Neural cell (in vitro differentiated cells): ENCODE data around the gene TFPI. TPM values are rescaled to one million over a fixed set of nuclear protein-coding genes. Genes with fewer than 3 reads are reported as not detected.

Experiments
- H2AFZ ChIP-seq: fragments of 200-600, 300-800 bp; sonication (generic), shearing (Covaris generic); 2 replicates; pipeline ENCODE4 v1.6.0; 2014; ENCODE audit warnings: low read depth, mild to moderate bottlenecking, antibody characterized with exemption, low read length, moderate library complexity
- H3F3A ChIP-seq: fragments of 200-600 bp; shearing (Covaris generic); 2 replicates; pipeline ENCODE4 v1.6.1; 2016; ENCODE audit warnings: mild to moderate bottlenecking, moderate library complexity, mixed read lengths, antibody characterized with exemption, low read length; ENCODE audit not compliant: insufficient read depth, poor library complexity, severe bottlenecking
- H3K27ac ChIP-seq: fragments of 200-600, 300-800 bp; sonication (generic), shearing (Covaris generic); 2 replicates; pipeline ENCODE4 v1.5.1; 2014; ENCODE audit warnings: mild to moderate bottlenecking, low read length, moderate library complexity
- H3K27me3 ChIP-seq: fragments of 300-800, 200-600 bp; sonication (generic), shearing (Covaris generic); 2 replicates; pipeline ENCODE4 v1.6.0; 2014; ENCODE audit warnings: mild to moderate bottlenecking, low read depth, low read length, moderate library complexity; ENCODE audit not compliant: insufficient read depth
- H3K36me3 ChIP-seq: fragments of 300-800, 200-600 bp; sonication (generic), shearing (Covaris generic); 2 replicates; pipeline ENCODE4 v1.5.1; 2014; ENCODE audit warnings: mild to moderate bottlenecking, antibody characterized with exemption, low read length, moderate library complexity; ENCODE audit not compliant: insufficient read depth
- H3K4me2 ChIP-seq: fragments of 300-800, 200-600 bp; sonication (generic), shearing (Covaris generic); 2 replicates; pipeline ENCODE4 v1.6.0; 2014; ENCODE audit warnings: mild to moderate bottlenecking, low read length
- H3K4me3 ChIP-seq: fragments of 300-800, 200-600 bp; sonication (generic), shearing (Covaris generic); 2 replicates; pipeline ENCODE4 v1.5.1; 2014; ENCODE audit warnings: mild to moderate bottlenecking, low read length, moderate library complexity
- H3K79me2 ChIP-seq: fragments of 200-600 bp; shearing (Covaris generic); replicated peaks from 2 replicates; pipeline ENCODE4 v1.6.0; 2014; ENCODE audit warnings: mild to moderate bottlenecking, low read length, moderate library complexity; ENCODE audit not compliant: insufficient read depth
- H3K9ac ChIP-seq: fragments of 300-800, 200-600 bp; sonication (generic), shearing (Covaris generic); 2 replicates; pipeline ENCODE4 v1.6.1; 2016; ENCODE audit warnings: mild to moderate bottlenecking, low read length, mixed read lengths
- H3K9me2 ChIP-seq: fragments of 200-600 bp; shearing (Covaris generic); 2 replicates; pipeline ENCODE4 v1.6.1; 2016; ENCODE audit warnings: mild to moderate bottlenecking, low read length, mixed read lengths; ENCODE audit not compliant: insufficient read depth
- H3K9me3 ChIP-seq: fragments of 200-600, 300-800 bp; sonication (generic), shearing (Covaris generic); 2 replicates; pipeline ENCODE4 v1.6.1; 2016; ENCODE audit warnings: mild to moderate bottlenecking, mixed run types, low read length, moderate library complexity, mixed read lengths
- H4K20me1 ChIP-seq: fragments of 200-600 bp; shearing (Covaris generic); 2 replicates; pipeline ENCODE4 v1.6.1; 2016; ENCODE audit warnings: mild to moderate bottlenecking, mixed run types; ENCODE audit not compliant: insufficient read depth
- CTCF ChIP-seq: fragments of 450-650 bp; IDR thresholded peaks from 2 replicates; pipeline ENCODE4 v1.5.1; 2014; ENCODE audit warnings: antibody characterized with exemption, mild to moderate bottlenecking, moderate library complexity; ENCODE audit not compliant: poor library complexity, severe bottlenecking
- EP300 ChIP-seq: fragments of 450-650 bp; conservative IDR thresholded peaks from 2 replicates; pipeline ENCODE4 v1.6.1; 2014; ENCODE audit warnings: antibody characterized with exemption, mild to moderate bottlenecking, moderate library complexity; ENCODE audit not compliant: poor library complexity, severe bottlenecking
- EZH2 ChIP-seq: fragments of 200-600, 300-800 bp; shearing (Covaris generic), sonication (generic); IDR thresholded peaks from 2 replicates; pipeline ENCODE4 v1.6.1; 2014; ENCODE audit warnings: antibody characterized with exemption, low read length, borderline replicate concordance, mild to moderate bottlenecking; ENCODE audit not compliant: insufficient read depth, poor library complexity, severe bottlenecking
- MXI1 ChIP-seq: fragments of 450-650 bp; conservative IDR thresholded peaks from 2 replicates; pipeline ENCODE4 v1.6.1; 2014; ENCODE audit warnings: antibody characterized with exemption, mild to moderate bottlenecking; ENCODE audit not compliant: poor library complexity, severe bottlenecking
- POLR2AphosphoS5 ChIP-seq: IDR thresholded peaks from 2 replicates; pipeline ENCODE4 v1.6.1; 2012
- RAD21 ChIP-seq: fragments of 450-650 bp; conservative IDR thresholded peaks from 2 replicates; pipeline ENCODE4 v1.6.1; 2014; ENCODE audit warnings: antibody characterized with exemption, mild to moderate bottlenecking, moderate library complexity
- REST ChIP-seq: IDR thresholded peaks from 2 replicates; pipeline ENCODE4 v1.6.1; 2012; ENCODE audit warnings: borderline replicate concordance
- SMC3 ChIP-seq: fragments of 450-650 bp; conservative IDR thresholded peaks from 2 replicates; pipeline ENCODE4 v1.6.1; 2014; ENCODE audit warnings: antibody characterized with exemption, mild to moderate bottlenecking, moderate library complexity; ENCODE audit not compliant: poor library complexity
- TAF1 ChIP-seq: IDR thresholded peaks from 2 replicates; pipeline ENCODE4 v1.6.1; 2012; ENCODE audit warnings: low read depth
- polyA plus RNA-seq: library from polyadenylated mRNA; depleted of rRNA; stranded (reverse); fragments of >200 nt; gene quantifications from 2 replicates; pipeline ENCODE4 v1.2.3, GENCODE V29; 2014

Gene TFPI
- polyA plus RNA-seq, 1 donor from 2014 or later = 0.51 TPM

- no peaks in the 10 kb centered on the region for H4K20me1 ChIP-seq
- H3F3A ChIP-seq = no peaks in the 10 kb centered on the region
- no peak overlapping the region for H3K4me2 ChIP-seq
- no peak overlapping the region for H3K4me3 ChIP-seq
- H3K9me2 ChIP-seq = no peaks in the 10 kb centered on the region
- H3K27ac ChIP-seq = no peak overlapping the region
- H3K79me2 ChIP-seq = no peaks in the 10 kb centered on the region
- H3K9ac ChIP-seq = no peak overlapping the region
- no peaks in the 10 kb centered on the region for H3K27me3 ChIP-seq
- no peaks in the 10 kb centered on the region for H3K36me3 ChIP-seq
- no peak overlapping the region for H2AFZ ChIP-seq
- no peaks in the 10 kb centered on the region for H3K9me3 ChIP-seq
- TF ChIP-seq EP300 = no peak
- no peak for TF ChIP-seq CTCF
- no peak for TF ChIP-seq TAF1
- no peak for TF ChIP-seq RAD21
Observed at GRCh38 chr2:187545238-187545751, 8.9 kb downstream of the TFPI start.

GRCh38 chr2:187544371-187545080, 9.7 kb downstream of the TFPI start:
- no peak overlapping the region for H3K4me2 ChIP-seq
- no peak overlapping the region for H3K4me3 ChIP-seq
- no peaks in the 10 kb centered on the region for H4K20me1 ChIP-seq
- H3K9me3 ChIP-seq = no peaks in the 10 kb centered on the region
- no peak overlapping the region for H2AFZ ChIP-seq
- no peak for TF ChIP-seq TAF1
- no peak for TF ChIP-seq EP300
- no peak for TF ChIP-seq POLR2AphosphoS5
- TF ChIP-seq REST = no peak
- TF ChIP-seq EZH2 = no peak
- no peak for TF ChIP-seq RAD21
- TF ChIP-seq MXI1 = no peak
- TF ChIP-seq SMC3 = no peak
- TF ChIP-seq CTCF = no peak
- H3F3A ChIP-seq = no peaks in the 10 kb centered on the region
- no peaks in the 10 kb centered on the region for H3K36me3 ChIP-seq
- no peak overlapping the region for H3K27ac ChIP-seq
- H3K27me3 ChIP-seq = no peaks in the 10 kb centered on the region
- no peaks in the 10 kb centered on the region for H3K79me2 ChIP-seq
- no peak overlapping the region for H3K9ac ChIP-seq
- H3K9me2 ChIP-seq = no peaks in the 10 kb centered on the region
